GM19395 (cell line): Measurements from ENCODE around the gene LRCOL1.

Experiments
- ATAC-seq: cut with Tn5 transposase; IDR thresholded peaks from one replicate; pipeline ENCODE4 v1.9.1; 2021; ENCODE audit warnings: mild to moderate bottlenecking, moderate library complexity; ENCODE audit not compliant: unreplicated experiment

The LRCOL1 gene

DNA sequence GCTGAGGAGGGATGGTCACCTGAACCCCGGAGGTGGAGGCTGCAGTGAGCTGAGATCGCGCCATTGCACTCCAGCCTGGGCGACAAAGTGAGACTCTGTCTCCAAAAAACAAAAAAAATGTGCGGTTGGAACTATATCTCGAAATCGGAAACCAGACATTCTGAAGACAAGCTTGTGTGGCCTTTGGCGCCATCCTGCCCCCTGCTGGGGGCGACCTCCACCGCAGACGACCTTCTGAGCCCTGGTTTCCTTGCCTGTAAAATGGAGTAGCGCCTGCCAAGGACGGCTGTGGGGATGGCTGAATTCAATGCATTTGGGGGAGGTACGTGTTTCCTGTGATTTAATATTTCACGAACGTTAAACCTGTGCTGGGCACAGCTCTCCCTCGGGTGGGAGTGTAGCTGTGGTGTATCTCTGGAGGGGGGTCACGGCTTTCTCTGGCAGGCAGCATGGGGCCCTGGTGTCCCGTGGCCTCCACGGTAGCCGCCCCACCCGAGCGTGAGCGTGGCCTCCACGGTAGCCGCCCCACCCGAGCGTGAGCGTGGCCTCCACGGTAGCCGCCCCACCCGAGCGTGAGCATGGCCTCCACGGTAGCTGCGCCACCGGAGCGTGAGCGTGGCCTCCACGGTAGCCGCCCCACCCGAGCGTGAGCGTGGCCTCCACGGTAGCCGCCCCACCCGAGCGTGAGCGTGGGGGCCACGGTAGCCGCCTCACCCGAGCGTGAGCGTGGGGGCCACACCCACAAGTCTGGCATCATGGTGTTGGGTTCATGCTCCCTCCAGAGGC lies 55.3 kb downstream of the LRCOL1 start:
- no peak for ATAC-seq
